AG09319 (cell line): Measurements from ENCODE around the gene BTG4.

ENCODE experiments used
- DNase-seq: peaks from one replicate; pipeline ENCODE4 v3.0.0-alpha.2; 2010; ENCODE audit warnings: low read depth; ENCODE audit errors: extremely low read depth
- TF ChIP-seq, protein P1 (sequence below): IDR thresholded peaks from 2 replicates; pipeline ENCODE4 v1.5.1; 2011; ENCODE audit warnings: low read depth, mild to moderate bottlenecking, inconsistent platforms, low read length, moderate library complexity

BTG4 gene

GRCh38 chr11:111456859-111457730, 55.1 kb downstream of the BTG4 start:
- TF ChIP-seq, protein P1, sequence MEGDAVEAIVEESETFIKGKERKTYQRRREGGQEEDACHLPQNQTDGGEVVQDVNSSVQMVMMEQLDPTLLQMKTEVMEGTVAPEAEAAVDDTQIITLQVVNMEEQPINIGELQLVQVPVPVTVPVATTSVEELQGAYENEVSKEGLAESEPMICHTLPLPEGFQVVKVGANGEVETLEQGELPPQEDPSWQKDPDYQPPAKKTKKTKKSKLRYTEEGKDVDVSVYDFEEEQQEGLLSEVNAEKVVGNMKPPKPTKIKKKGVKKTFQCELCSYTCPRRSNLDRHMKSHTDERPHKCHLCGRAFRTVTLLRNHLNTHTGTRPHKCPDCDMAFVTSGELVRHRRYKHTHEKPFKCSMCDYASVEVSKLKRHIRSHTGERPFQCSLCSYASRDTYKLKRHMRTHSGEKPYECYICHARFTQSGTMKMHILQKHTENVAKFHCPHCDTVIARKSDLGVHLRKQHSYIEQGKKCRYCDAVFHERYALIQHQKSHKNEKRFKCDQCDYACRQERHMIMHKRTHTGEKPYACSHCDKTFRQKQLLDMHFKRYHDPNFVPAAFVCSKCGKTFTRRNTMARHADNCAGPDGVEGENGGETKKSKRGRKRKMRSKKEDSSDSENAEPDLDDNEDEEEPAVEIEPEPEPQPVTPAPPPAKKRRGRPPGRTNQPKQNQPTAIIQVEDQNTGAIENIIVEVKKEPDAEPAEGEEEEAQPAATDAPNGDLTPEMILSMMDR, result no peak
- DNase-seq, result no peak

DNA sequence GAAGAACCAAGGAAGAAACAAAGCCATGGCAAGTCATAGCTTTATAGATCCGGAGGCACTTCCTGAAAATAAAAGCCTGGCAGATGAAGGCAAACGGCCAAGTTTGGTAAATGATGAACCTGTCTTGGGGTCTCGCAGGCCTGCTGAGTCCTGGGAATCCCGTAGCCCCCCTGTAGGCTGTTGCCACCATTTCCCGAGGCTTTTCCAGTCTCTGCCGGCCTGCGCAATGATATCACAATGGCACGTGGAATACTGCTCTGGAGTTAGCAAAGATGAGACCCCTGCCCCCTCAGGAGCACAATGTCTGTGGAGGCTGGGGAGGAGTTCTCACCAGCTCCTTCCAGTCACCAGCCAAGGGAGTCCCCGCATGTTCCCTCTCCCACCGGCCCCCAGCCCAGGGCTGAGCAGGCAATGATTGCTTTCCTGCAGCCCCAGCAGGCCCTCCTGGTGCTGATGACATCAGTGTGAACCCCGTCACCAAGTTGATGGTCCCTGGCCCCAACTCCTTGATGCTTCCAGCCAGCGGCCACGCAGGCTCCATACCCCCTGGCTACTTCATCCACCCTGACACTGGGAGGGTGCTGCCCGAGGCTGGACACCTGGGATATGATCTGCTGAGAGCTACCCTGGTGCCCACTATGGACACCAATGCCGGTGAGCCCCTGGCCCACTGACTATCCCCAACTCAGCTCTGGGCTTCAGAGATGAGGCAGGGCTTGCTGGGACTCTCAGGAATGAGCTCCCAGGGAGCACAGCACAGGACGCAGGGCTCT, 55.9 kb downstream of the BTG4 start:
- TF ChIP-seq, protein P1, result no peak
- no peak for DNase-seq

GRCh38 chr11:111455291-111456085, 56.7 kb downstream of the BTG4 start:
- TF ChIP-seq, protein P1, result no peak
- DNase-seq, result no peak

DNA sequence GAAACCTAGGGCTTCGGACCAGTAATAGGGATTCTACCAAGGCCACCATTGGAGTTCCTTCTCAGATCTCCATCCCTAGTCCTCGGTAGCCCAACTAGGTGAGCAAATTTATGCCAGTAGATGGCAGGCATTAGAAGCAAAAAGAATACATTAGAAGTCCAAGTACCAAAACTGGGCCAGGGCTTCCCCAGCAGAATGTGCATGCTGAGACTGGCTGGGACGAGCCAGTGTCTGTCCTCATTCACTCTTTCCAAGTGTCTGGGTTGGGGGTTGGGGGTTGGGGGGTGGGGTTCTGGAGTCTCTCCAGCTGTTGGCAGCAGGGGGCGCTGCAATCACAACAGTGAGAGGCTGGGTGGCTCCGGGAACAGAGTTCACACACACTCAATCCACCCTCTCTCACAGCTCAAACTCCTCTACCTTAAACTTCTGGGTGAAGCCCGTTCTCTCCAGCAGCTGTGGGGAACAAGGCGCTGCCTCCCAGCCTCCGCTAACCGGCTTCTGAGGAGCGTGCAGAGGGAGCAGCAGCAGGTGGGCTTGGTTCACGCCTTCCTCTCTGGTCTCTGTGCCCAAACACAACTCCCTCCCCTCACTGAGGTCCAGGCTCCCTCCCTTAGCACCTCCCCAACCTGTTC, 57.5 kb downstream of the BTG4 start:
- peak; percentile 22 for DNase-seq
- TF ChIP-seq, protein P1, result peak; percentile 40

DNA sequence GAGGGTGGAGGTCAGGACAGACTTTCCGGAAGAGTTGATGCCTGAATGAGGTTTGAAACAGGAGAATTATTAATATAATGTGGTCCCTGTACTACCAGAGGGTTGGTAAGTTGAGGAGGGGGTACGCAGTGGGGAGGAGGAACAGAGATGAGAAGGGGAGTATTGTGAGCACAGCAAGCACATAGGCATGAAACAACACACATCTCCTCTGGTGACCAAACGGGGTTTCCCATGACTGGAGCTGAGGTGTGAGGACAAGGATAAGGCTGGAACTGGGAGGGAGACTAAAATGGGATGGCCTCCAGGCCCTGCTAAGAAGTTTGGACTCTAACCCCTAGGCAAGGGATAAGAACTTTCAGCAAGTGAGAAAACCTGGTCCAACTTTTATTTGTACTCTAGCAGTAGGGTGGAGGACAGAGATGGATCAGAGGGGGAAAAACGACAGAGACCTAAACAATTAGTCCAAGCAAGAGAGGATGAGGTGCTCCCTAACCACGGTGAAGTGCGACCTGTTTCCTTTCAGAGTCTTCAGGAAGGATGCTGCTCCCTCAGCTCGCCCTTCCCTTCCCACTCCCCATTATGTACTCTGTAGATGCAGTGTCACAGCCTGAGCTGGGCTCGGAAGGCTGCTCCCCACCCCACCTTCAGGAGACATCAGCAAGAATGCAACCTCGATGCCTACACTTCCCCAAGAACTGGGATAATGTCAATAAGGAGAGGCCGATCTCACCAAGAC, 59.2 kb downstream of the BTG4 start:
- no peak for DNase-seq
- TF ChIP-seq, protein P1, result no peak

DNA sequence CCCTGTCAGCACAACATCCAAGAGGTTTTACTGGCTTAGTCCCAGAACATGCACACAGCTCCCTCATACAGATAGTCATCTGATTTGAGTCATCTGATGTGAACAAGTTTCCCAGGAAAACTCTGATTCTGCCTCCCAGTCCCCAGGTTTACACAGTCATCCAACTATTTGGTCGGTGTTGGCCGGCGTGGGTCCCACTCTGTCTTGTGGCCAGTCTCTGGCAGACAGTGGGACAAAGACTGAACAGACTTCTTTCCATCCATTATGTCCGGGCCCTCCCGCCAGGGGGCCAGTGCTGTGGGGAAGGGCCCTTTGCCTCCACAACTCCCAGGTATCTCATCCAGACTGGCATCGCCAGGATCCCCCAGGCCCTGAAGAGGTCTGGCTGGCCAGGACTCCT, 60.0 kb downstream of the BTG4 start:
- no peak for DNase-seq
- TF ChIP-seq, protein P1, result no peak
